Gastrocnemius medialis (tissue), 4 donors: Measurements from ENCODE around the gene ZNF574. TPM values are rescaled to one million over a fixed set of nuclear protein-coding genes. Genes with fewer than 3 reads are reported as not detected.
A peak's percentile ranks its signal among the peaks of the same experiment; 100 is the strongest.

Experiments used
- ATAC-seq, 2 donors: fragments of 150-250 bp; one replicate each; pipeline ENCODE4 v1.9.1; 2016
- DNase-seq, 2 donors: peaks; one replicate each; pipeline ENCODE4 v3.0.0-alpha.2; 2019
- H3K27ac ChIP-seq, 4 donors: fragments of 200-600 bp; sonication (generic); 1 replicate in 1 of 4; 2 replicates in 3 of 4; pipeline ENCODE4 v1.5.1; 2016 to 2018; ENCODE audit warnings: mild to moderate bottlenecking in 2 of 4, moderate library complexity in 1 of 4
- H3K27me3 ChIP-seq, 3 donors: fragments of 200-600 bp; sonication (generic) in 2 of 3; 1 replicate in 1 of 3; 2 replicates in 2 of 3; pipeline versions ENCODE4 v1.5.1 to v1.6.0; 2016 to 2019; ENCODE audit warnings: mild to moderate bottlenecking in 1 of 3, moderate library complexity in 1 of 3
- H3K36me3 ChIP-seq, 2 donors: fragments of 200-600 bp; sonication (generic) in 1 of 2; one replicate each; pipeline ENCODE4 v1.5.1; 2017 to 2018
- H3K4me1 ChIP-seq, 2 donors: fragments of 200-600 bp; sonication (generic) in 1 of 2; one replicate each; pipeline ENCODE4 v1.5.1; 2016 to 2017; ENCODE audit warnings: mild to moderate bottlenecking in 2 of 2
- H3K4me3 ChIP-seq, 4 donors: fragments of 200-600 bp; sonication (generic) in 3 of 4; 1 replicate in 1 of 4; 2 replicates in 3 of 4; pipeline ENCODE4 v1.5.1; 2016 to 2019; ENCODE audit warnings: mild to moderate bottlenecking in 2 of 4
- H3K9me3 ChIP-seq, 3 donors: fragments of 200-600 bp; sonication (generic) in 2 of 3; 1 replicate in 1 of 3; 2 replicates in 2 of 3; pipeline ENCODE4 v1.5.1; 2016 to 2019
- POLR2A ChIP-seq, 2 donors: fragments of 450-650 bp; IDR thresholded peaks; one replicate each; pipeline ENCODE4 v1.6.1; 2017; ENCODE audit warnings: antibody characterized with exemption in 2 of 2, mild to moderate bottlenecking in 2 of 2, moderate library complexity in 2 of 2
- in situ Hi-C, 4 donors: fragments of 200-750 bp; cut with MboI; loops; one replicate each; pipeline versions ENCODE4 v1.15.0 to v1.8.0; 2017; ENCODE audit warnings: low sequenced_read_pairs in 4 of 4
- intact Hi-C: fragments of 100-400 bp; cut with DNase I; formaldehyde crosslinking; loops from one replicate; pipeline ENCODE4 v1.15.1; 2023; ENCODE audit warnings: low total_unique reads
- total RNA-seq, 4 donors: library from RNA; depleted of rRNA; stranded (reverse); fragments of >200 nt; gene quantifications; one replicate each; pipeline versions ENCODE4 v1.1.0 to v1.2.3, GENCODE V29; 2016
- TF ChIP-seq, protein P1 (sequence below), 5 experiments: fragments of 450-650 bp in 3 of 5; fragments of 200-600 bp in 2 of 5; sonication (generic) in 2 of 5; IDR thresholded peaks in 4 of 5; conservative IDR thresholded peaks in 1 of 5; 1 replicate in 4 of 5; 2 replicates in 1 of 5; pipeline ENCODE4 v1.5.1; 2016 to 2019; ENCODE audit warnings: antibody characterized with exemption in 5 of 5, mild to moderate bottlenecking in 3 of 5, moderate library complexity in 3 of 5

The ZNF574 gene
- total RNA-seq, 4 donors from 2014 or later, result 10.8 to 15.1 (median 13.8) TPM

DNA sequence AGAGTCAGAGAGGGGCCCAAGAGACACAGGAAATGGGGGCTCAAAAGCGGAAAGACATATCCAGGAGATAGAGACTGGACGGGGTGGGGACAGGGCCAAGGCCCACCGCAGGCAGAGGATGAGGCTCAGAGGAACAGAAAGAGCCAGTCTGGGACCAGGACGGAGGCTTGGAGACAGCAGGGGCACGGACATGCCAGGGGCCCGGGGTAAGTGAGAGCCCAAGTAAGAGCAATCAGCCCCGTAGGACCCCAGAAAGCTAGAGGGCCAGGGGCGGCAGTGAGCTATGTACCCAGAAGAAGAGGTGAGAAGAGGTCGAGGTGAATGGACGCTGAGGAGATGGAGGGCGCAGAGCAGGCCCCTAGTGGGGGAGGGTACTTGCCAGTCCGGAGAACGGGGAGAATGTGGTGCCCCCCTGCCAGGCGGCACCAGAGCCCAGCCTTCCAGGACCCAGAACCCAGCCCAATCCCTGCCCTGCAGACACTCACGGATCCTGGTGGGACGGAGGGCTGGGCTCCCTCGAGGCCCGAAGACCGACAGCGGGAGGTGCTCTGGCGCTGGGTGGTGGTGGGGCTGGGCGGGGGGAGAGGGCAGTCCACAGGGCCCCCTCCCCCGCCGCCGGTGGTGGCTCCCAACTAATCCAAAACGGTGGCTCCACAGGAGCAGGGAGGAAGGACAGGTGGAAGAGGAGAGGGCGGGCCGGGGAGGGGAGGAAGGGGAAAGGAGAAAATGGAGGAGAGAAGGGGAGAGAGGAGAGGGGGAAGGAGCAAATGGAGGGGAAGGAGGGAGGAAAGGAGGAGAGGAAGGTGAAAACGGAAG, 7.0 kb upstream of the ZNF574 start:
- H3K9me3 ChIP-seq, result no peaks in the 10 kb centered on the region
- intact Hi-C loops (no loop called here), in situ Hi-C loops (no loop called here)
- no peaks in the 10 kb centered on the region for H3K4me1 ChIP-seq
- H3K27me3 ChIP-seq, result peaks cover 21 to 33% (median 30%) of the 10 kb centered on the region in 3 donors
- H3K36me3 ChIP-seq, result no peaks in the 10 kb centered on the region
- H3K27ac ChIP-seq, result no peak overlapping the region
- peak overlapping the region in 2 of 4 donors; percentile 13 to 21 for H3K4me3 ChIP-seq
- DNase-seq (no peak), ATAC-seq (no peak)
- TF ChIP-seq, protein P1, sequence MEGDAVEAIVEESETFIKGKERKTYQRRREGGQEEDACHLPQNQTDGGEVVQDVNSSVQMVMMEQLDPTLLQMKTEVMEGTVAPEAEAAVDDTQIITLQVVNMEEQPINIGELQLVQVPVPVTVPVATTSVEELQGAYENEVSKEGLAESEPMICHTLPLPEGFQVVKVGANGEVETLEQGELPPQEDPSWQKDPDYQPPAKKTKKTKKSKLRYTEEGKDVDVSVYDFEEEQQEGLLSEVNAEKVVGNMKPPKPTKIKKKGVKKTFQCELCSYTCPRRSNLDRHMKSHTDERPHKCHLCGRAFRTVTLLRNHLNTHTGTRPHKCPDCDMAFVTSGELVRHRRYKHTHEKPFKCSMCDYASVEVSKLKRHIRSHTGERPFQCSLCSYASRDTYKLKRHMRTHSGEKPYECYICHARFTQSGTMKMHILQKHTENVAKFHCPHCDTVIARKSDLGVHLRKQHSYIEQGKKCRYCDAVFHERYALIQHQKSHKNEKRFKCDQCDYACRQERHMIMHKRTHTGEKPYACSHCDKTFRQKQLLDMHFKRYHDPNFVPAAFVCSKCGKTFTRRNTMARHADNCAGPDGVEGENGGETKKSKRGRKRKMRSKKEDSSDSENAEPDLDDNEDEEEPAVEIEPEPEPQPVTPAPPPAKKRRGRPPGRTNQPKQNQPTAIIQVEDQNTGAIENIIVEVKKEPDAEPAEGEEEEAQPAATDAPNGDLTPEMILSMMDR (IDR thresholded peaks at IDR 0.05 in 4 of 5, conservative IDR thresholded peaks at IDR 0.05 in 1 of 5), result no peak
- TF ChIP-seq POLR2A (IDR thresholded peaks at IDR 0.05), result no peak

- no peak for ATAC-seq
Observed at GRCh38 chr19:42069619-42070351, 6.2 kb upstream of the ZNF574 start, which contains the start of gene GRIK5. Gene GRIK5, minus strand, starts transcription at chr19:42070206. Its CDS starts 4,436 bp downstream, at chr19:42065770.

DNA sequence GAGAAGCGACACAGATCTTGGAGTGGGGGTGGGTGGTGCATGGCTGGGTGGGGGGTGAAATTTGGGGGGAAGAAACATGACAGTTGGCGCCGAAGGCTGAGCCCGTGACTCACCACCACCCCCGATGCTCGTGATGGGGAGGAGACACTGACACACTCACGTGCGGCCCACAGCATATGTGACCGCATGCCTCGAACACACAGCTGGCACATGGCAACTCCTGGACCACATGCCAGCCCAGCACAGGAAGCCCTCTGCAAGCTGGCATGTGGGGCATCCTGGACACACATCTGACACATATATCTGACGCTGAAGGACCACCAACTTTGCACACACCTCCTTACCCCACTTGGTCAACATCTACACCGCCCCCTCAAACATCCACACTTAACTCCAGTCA, 4.7 kb upstream of the ZNF574 start:
- ATAC-seq (no peak), DNase-seq (no peak)
- intact Hi-C loops (no loop called here), in situ Hi-C loops (no loop called here)
- peaks cover 17 to 33% (median 28%) of the 10 kb centered on the region in 3 donors for H3K27me3 ChIP-seq
- no peak overlapping the region for H3K27ac ChIP-seq
- no peak overlapping the region for H3K4me3 ChIP-seq
- H3K4me1 ChIP-seq, result peaks cover 7% of the 10 kb centered on the region in 2 donors
- H3K9me3 ChIP-seq, result no peaks in the 10 kb centered on the region
- TF ChIP-seq, protein P1 (IDR thresholded peaks at IDR 0.05 in 4 of 5, conservative IDR thresholded peaks at IDR 0.05 in 1 of 5), result no peak
- H3K36me3 ChIP-seq, result no peaks in the 10 kb centered on the region

More at GRCh38 chr19:42069619-42070351, 6.2 kb upstream of the ZNF574 start, which contains the start of gene GRIK5:
- in situ Hi-C loops, result no loop called here
- no peak for TF ChIP-seq POLR2A (IDR thresholded peaks at IDR 0.05)
- TF ChIP-seq, protein P1 (IDR thresholded peaks at IDR 0.05 in 4 of 5, conservative IDR thresholded peaks at IDR 0.05 in 1 of 5), result no peak
- no peaks in the 10 kb centered on the region for H3K9me3 ChIP-seq
- DNase-seq, result no peak
- H3K4me1 ChIP-seq, result peaks cover 3% of the 10 kb centered on the region in 2 donors
- H3K27ac ChIP-seq, result no peak within 1 kb of the TSS
- H3K4me3 ChIP-seq, result peak within 1 kb of the TSS in 3 of 4 donors; percentile 4 to 21 (median 13)
- no peaks in the 10 kb centered on the region for H3K36me3 ChIP-seq
- H3K27me3 ChIP-seq, result peaks cover 21 to 33% (median 30%) of the 10 kb centered on the region in 3 donors
- intact Hi-C loops, result no loop called here

- intact Hi-C loops (loop anchor here (5.0 kb wide), 1 partner anchor 212 kb away; the partner anchor contains the start of gene RPS19), in situ Hi-C loops (no loop called here)
- peak overlapping the region; percentile 63 to 95 (median 76) for H3K4me3 ChIP-seq
Observed at GRCh38 chr19:42074513-42075363, 1.2 kb upstream of the ZNF574 start.

More at GRCh38 chr19:42074513-42075363, 1.2 kb upstream of the ZNF574 start:
- Histone ChIP-seq H3K9me3 (no peaks in the 10 kb centered on the region), H3K36me3 (peaks cover 0 to 15% of the 10 kb centered on the region in 2 donors), H3K27me3 (peaks cover 3% of the 10 kb centered on the region in 3 donors), H3K4me1 (peaks cover 15 to 18% of the 10 kb centered on the region in 2 donors), H3K27ac (peak overlapping the region; percentile 93 to 100 (median 96))
- TF ChIP-seq, protein P1 (IDR thresholded peaks at IDR 0.05 in 4 of 5, conservative IDR thresholded peaks at IDR 0.05 in 1 of 5), result no peak
- no peak for TF ChIP-seq POLR2A (IDR thresholded peaks at IDR 0.05)
- ATAC-seq (peak in 1 of 2 donors; percentile 12), DNase-seq (peak in 1 of 2 donors; percentile 35)
